H1 (cell line): ENCODE measurements around the gene CD226.

Experiments used
- CEBPB ChIP-seq: IDR thresholded peaks from 2 replicates; pipeline ENCODE4 v1.6.1; 2012; ENCODE audit warnings: low read depth, low read length
- EP300 ChIP-seq, 2 experiments: IDR thresholded peaks; 1 replicate in 1 of 2; 2 replicates in 1 of 2; pipeline ENCODE4 v1.6.1; 2011 to 2012; ENCODE audit warnings: low read depth in 2 of 2, low read length in 2 of 2, mild to moderate bottlenecking in 2 of 2, borderline replicate concordance in 1 of 2, inconsistent platforms in 1 of 2, moderate library complexity in 1 of 2
- EZH2 ChIP-seq: fragments of 200-600 bp; sonication (generic); IDR thresholded peaks from 2 replicates; pipeline ENCODE4 v1.7.1; 2012; ENCODE audit warnings: low read depth, mild to moderate bottlenecking, moderate library complexity, low read length, inconsistent platforms; ENCODE audit not compliant: severe bottlenecking
- GTF2F1 ChIP-seq: IDR thresholded peaks from 2 replicates; pipeline ENCODE4 v1.6.1; 2012; ENCODE audit warnings: low read depth, low read length, improper control_type of control experiment, borderline replicate concordance
- PHF8 ChIP-seq: fragments of 200-600 bp; sonication (generic); conservative IDR thresholded peaks from 2 replicates; pipeline ENCODE4 v1.7.1; 2012; ENCODE audit warnings: low read depth, mild to moderate bottlenecking, inconsistent platforms, low read length, moderate library complexity
- POLR2A ChIP-seq, 2 experiments: IDR thresholded peaks; 1 replicate in 1 of 2; 2 replicates in 1 of 2; pipeline ENCODE4 v1.6.1; 2011; ENCODE audit warnings: low read depth in 2 of 2, low read length in 2 of 2, mild to moderate bottlenecking in 2 of 2; ENCODE audit errors: control extremely low read depth in 1 of 2
- POLR2AphosphoS5 ChIP-seq: IDR thresholded peaks from 2 replicates; pipeline ENCODE4 v1.6.1; 2011; ENCODE audit warnings: low read depth, low read length
- ZNF274 ChIP-seq: IDR thresholded peaks from 2 replicates; pipeline ENCODE4 v1.7.0; 2012; ENCODE audit warnings: low read length, borderline replicate concordance; ENCODE audit errors: extremely low read depth
- TF ChIP-seq, protein P1 (sequence below), 3 experiments: IDR thresholded peaks; 1 replicate in 2 of 3; 2 replicates in 1 of 3; pipeline versions ENCODE4 v1.5.1 to v1.6.1; 2011; ENCODE audit warnings: low read length in 3 of 3, mild to moderate bottlenecking in 3 of 3, inconsistent platforms in 2 of 3, low read depth in 1 of 3, moderate library complexity in 1 of 3; ENCODE audit not compliant: insufficient read depth in 1 of 3; ENCODE audit errors: control extremely low read depth in 1 of 3
- TF ChIP-seq, protein P2 (sequence below): IDR thresholded peaks from 2 replicates; pipeline ENCODE4 v1.6.1; 2011; ENCODE audit warnings: low read length, improper control_type of control experiment
- TF ChIP-seq, protein P3 (sequence below): fragments of 300-600 bp; sonication (generic); IDR thresholded peaks from 2 replicates; pipeline ENCODE4 v1.7.1; 2012; ENCODE audit warnings: low read length, moderate library complexity, mild to moderate bottlenecking, inconsistent platforms; ENCODE audit not compliant: insufficient replicate concordance

DNA sequence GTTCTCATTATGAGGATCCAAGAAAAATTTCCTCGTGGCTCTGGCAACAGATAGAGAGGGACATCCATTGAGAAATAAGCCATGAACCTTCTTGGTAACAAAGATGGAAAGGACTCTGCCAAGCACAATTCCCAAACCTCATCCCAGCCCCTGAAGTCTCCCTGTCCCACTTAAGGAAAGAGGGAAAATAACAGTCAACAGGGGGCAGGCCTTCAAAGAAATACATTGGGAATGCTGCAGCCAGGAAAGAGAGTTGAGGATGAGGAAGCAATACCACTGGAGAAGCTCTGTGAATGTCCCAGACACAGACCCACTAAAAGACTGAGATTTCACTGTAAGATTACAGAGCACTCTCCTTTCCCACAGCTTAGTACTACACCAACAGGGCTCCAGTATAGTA is 93.2 kb downstream of the CD226 start:
- TF ChIP-seq ZNF274 (no peak), CEBPB (no peak), GTF2F1 (no peak), EP300 (IDR thresholded peaks at IDR 0.05; ENCODE audit: borderline replicate concordance in 1 of 2, low read depth in 2 of 2, low read length in 2 of 2) (no peak), POLR2A (IDR thresholded peaks at IDR 0.05; ENCODE audit: control extremely low read depth in 1 of 2, low read depth in 2 of 2, low read length in 2 of 2) (no peak), POLR2AphosphoS5 (no peak), EZH2 (no peak), PHF8 (no peak)
- TF ChIP-seq, protein P1, sequence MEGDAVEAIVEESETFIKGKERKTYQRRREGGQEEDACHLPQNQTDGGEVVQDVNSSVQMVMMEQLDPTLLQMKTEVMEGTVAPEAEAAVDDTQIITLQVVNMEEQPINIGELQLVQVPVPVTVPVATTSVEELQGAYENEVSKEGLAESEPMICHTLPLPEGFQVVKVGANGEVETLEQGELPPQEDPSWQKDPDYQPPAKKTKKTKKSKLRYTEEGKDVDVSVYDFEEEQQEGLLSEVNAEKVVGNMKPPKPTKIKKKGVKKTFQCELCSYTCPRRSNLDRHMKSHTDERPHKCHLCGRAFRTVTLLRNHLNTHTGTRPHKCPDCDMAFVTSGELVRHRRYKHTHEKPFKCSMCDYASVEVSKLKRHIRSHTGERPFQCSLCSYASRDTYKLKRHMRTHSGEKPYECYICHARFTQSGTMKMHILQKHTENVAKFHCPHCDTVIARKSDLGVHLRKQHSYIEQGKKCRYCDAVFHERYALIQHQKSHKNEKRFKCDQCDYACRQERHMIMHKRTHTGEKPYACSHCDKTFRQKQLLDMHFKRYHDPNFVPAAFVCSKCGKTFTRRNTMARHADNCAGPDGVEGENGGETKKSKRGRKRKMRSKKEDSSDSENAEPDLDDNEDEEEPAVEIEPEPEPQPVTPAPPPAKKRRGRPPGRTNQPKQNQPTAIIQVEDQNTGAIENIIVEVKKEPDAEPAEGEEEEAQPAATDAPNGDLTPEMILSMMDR (IDR thresholded peaks at IDR 0.05; ENCODE audit: control extremely low read depth in 1 of 3, insufficient read depth in 1 of 3, low read depth in 1 of 3, low read length in 3 of 3): peak in 1 of 3 experiments; percentile 30; a peak in 2 of 4 replicates
- TF ChIP-seq, protein P2, sequence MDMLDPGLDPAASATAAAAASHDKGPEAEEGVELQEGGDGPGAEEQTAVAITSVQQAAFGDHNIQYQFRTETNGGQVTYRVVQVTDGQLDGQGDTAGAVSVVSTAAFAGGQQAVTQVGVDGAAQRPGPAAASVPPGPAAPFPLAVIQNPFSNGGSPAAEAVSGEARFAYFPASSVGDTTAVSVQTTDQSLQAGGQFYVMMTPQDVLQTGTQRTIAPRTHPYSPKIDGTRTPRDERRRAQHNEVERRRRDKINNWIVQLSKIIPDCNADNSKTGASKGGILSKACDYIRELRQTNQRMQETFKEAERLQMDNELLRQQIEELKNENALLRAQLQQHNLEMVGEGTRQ: no peak
- TF ChIP-seq, protein P3, sequence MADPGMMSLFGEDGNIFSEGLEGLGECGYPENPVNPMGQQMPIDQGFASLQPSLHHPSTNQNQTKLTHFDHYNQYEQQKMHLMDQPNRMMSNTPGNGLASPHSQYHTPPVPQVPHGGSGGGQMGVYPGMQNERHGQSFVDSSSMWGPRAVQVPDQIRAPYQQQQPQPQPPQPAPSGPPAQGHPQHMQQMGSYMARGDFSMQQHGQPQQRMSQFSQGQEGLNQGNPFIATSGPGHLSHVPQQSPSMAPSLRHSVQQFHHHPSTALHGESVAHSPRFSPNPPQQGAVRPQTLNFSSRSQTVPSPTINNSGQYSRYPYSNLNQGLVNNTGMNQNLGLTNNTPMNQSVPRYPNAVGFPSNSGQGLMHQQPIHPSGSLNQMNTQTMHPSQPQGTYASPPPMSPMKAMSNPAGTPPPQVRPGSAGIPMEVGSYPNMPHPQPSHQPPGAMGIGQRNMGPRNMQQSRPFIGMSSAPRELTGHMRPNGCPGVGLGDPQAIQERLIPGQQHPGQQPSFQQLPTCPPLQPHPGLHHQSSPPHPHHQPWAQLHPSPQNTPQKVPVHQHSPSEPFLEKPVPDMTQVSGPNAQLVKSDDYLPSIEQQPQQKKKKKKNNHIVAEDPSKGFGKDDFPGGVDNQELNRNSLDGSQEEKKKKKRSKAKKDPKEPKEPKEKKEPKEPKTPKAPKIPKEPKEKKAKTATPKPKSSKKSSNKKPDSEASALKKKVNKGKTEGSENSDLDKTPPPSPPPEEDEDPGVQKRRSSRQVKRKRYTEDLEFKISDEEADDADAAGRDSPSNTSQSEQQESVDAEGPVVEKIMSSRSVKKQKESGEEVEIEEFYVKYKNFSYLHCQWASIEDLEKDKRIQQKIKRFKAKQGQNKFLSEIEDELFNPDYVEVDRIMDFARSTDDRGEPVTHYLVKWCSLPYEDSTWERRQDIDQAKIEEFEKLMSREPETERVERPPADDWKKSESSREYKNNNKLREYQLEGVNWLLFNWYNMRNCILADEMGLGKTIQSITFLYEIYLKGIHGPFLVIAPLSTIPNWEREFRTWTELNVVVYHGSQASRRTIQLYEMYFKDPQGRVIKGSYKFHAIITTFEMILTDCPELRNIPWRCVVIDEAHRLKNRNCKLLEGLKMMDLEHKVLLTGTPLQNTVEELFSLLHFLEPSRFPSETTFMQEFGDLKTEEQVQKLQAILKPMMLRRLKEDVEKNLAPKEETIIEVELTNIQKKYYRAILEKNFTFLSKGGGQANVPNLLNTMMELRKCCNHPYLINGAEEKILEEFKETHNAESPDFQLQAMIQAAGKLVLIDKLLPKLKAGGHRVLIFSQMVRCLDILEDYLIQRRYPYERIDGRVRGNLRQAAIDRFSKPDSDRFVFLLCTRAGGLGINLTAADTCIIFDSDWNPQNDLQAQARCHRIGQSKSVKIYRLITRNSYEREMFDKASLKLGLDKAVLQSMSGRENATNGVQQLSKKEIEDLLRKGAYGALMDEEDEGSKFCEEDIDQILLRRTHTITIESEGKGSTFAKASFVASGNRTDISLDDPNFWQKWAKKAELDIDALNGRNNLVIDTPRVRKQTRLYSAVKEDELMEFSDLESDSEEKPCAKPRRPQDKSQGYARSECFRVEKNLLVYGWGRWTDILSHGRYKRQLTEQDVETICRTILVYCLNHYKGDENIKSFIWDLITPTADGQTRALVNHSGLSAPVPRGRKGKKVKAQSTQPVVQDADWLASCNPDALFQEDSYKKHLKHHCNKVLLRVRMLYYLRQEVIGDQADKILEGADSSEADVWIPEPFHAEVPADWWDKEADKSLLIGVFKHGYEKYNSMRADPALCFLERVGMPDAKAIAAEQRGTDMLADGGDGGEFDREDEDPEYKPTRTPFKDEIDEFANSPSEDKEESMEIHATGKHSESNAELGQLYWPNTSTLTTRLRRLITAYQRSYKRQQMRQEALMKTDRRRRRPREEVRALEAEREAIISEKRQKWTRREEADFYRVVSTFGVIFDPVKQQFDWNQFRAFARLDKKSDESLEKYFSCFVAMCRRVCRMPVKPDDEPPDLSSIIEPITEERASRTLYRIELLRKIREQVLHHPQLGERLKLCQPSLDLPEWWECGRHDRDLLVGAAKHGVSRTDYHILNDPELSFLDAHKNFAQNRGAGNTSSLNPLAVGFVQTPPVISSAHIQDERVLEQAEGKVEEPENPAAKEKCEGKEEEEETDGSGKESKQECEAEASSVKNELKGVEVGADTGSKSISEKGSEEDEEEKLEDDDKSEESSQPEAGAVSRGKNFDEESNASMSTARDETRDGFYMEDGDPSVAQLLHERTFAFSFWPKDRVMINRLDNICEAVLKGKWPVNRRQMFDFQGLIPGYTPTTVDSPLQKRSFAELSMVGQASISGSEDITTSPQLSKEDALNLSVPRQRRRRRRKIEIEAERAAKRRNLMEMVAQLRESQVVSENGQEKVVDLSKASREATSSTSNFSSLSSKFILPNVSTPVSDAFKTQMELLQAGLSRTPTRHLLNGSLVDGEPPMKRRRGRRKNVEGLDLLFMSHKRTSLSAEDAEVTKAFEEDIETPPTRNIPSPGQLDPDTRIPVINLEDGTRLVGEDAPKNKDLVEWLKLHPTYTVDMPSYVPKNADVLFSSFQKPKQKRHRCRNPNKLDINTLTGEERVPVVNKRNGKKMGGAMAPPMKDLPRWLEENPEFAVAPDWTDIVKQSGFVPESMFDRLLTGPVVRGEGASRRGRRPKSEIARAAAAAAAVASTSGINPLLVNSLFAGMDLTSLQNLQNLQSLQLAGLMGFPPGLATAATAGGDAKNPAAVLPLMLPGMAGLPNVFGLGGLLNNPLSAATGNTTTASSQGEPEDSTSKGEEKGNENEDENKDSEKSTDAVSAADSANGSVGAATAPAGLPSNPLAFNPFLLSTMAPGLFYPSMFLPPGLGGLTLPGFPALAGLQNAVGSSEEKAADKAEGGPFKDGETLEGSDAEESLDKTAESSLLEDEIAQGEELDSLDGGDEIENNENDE: no peak
